Stomach (tissue), 4 donors: ENCODE data around the gene GJB1.

ENCODE experiments used
- POLR2A ChIP-seq, 4 donors: fragments of 450-650 bp; IDR thresholded peaks; one replicate each; pipeline ENCODE4 v1.6.1; 2016; ENCODE audit warnings: antibody characterized with exemption in 4 of 4, control low read depth in 2 of 4, mild to moderate bottlenecking in 1 of 4, moderate library complexity in 1 of 4
- TF ChIP-seq, protein P1 (sequence below), 7 experiments: fragments of 450-650 bp in 4 of 7; fragments of 200-600 bp in 3 of 7; sonication (generic) in 3 of 7; IDR thresholded peaks; one replicate each; pipeline ENCODE4 v1.5.1; 2016 to 2019; ENCODE audit warnings: antibody characterized with exemption in 7 of 7, control low read depth in 2 of 7, mild to moderate bottlenecking in 1 of 7

DNA sequence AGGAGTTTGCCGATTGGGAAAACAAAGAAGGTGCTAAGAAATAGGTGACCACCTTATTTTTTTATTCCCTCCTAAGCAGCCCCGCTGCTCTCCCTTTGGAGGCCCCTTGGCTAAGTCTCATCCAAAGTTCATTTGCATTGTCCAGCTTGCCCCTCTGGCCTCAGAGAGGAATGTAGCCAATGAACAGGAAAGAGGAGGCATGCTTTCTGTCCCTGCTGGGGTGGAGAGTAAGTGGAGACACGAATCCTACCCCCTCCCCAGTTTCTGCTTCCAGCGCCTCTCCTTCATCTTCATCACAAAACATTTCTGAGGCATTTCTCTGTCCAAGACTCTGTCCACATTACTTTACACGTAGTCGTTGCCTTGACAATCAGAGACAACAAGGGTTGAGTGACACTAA is 39.7 kb upstream of the GJB1 start:
- TF ChIP-seq POLR2A (IDR thresholded peaks at IDR 0.05): no peak
- TF ChIP-seq, protein P1, sequence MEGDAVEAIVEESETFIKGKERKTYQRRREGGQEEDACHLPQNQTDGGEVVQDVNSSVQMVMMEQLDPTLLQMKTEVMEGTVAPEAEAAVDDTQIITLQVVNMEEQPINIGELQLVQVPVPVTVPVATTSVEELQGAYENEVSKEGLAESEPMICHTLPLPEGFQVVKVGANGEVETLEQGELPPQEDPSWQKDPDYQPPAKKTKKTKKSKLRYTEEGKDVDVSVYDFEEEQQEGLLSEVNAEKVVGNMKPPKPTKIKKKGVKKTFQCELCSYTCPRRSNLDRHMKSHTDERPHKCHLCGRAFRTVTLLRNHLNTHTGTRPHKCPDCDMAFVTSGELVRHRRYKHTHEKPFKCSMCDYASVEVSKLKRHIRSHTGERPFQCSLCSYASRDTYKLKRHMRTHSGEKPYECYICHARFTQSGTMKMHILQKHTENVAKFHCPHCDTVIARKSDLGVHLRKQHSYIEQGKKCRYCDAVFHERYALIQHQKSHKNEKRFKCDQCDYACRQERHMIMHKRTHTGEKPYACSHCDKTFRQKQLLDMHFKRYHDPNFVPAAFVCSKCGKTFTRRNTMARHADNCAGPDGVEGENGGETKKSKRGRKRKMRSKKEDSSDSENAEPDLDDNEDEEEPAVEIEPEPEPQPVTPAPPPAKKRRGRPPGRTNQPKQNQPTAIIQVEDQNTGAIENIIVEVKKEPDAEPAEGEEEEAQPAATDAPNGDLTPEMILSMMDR (IDR thresholded peaks at IDR 0.05): no peak
